DND-41 (cell line): ENCODE measurements around the gene CAMK2A.
A peak's percentile ranks its signal among the peaks of the same experiment; 100 is the strongest.

Experiments used
- ATAC-seq: fragments of 200-7000 bp; cut with Tn5 transposase; 3 replicates; pipeline ENCODE4 v1.9.1; 2021; ENCODE audit warnings: low read depth; ENCODE audit not compliant: insufficient read depth
- DNase-seq: peaks from one replicate; pipeline ENCODE4 v3.0.0-alpha.2; 2020
- H2AFZ ChIP-seq: 2 replicates; pipeline ENCODE4 v1.6.0; 2012; ENCODE audit warnings: low read depth, low read length
- H3K27ac ChIP-seq: 2 replicates; pipeline ENCODE4 v1.5.1; 2012; ENCODE audit warnings: low read length, inconsistent platforms
- H3K27me3 ChIP-seq: fragments of 200-600 bp; sonication (generic); 2 replicates; pipeline ENCODE4 v1.6.0; 2012; ENCODE audit warnings: low read length, mild to moderate bottlenecking, inconsistent platforms; ENCODE audit not compliant: insufficient read depth, poor library complexity
- H3K36me3 ChIP-seq: 2 replicates; pipeline ENCODE4 v1.5.1; 2012; ENCODE audit warnings: low read length, inconsistent platforms; ENCODE audit not compliant: insufficient read depth
- H3K4me1 ChIP-seq: 2 replicates; pipeline ENCODE4 v1.5.1; 2012; ENCODE audit warnings: mild to moderate bottlenecking, low read length; ENCODE audit not compliant: insufficient read depth
- H3K4me2 ChIP-seq: 2 replicates; pipeline ENCODE4 v1.6.0; 2012; ENCODE audit warnings: mild to moderate bottlenecking, moderate library complexity, low read length, inconsistent platforms; ENCODE audit not compliant: insufficient read depth
- H3K4me3 ChIP-seq, 2 experiments: fragments of 200-600 bp in 1 of 2; shearing (Covaris generic) in 1 of 2; 2 replicates each; pipeline ENCODE4 v1.5.1; 2012 to 2016; ENCODE audit warnings: inconsistent platforms in 2 of 2, low read length in 2 of 2, mild to moderate bottlenecking in 2 of 2, low read depth in 1 of 2, moderate library complexity in 1 of 2
- H3K79me2 ChIP-seq: 2 replicates; pipeline ENCODE4 v1.6.0; 2012; ENCODE audit warnings: low read length, inconsistent platforms; ENCODE audit not compliant: insufficient read depth
- H3K9ac ChIP-seq: 2 replicates; pipeline ENCODE4 v1.6.0; 2012; ENCODE audit warnings: low read depth, mild to moderate bottlenecking, inconsistent platforms, low read length, moderate library complexity
- H3K9me3 ChIP-seq: 2 replicates; pipeline ENCODE4 v1.5.1; 2012; ENCODE audit warnings: low read length, moderate library complexity, mild to moderate bottlenecking, inconsistent platforms; ENCODE audit not compliant: insufficient read depth, severe bottlenecking
- H4K20me1 ChIP-seq: 2 replicates; pipeline ENCODE4 v1.6.0; 2012; ENCODE audit warnings: low read length; ENCODE audit not compliant: insufficient read depth
- CTCF ChIP-seq: IDR thresholded peaks from 2 replicates; pipeline ENCODE4 v1.5.1; 2012; ENCODE audit warnings: borderline replicate concordance, low read length, moderate library complexity, mild to moderate bottlenecking; ENCODE audit not compliant: poor library complexity, severe bottlenecking; ENCODE audit errors: extremely low read depth
- EZH2 ChIP-seq: IDR thresholded peaks from 3 replicates; pipeline ENCODE4 v1.6.1; 2012; ENCODE audit warnings: borderline replicate concordance, low read depth, mild to moderate bottlenecking, moderate library complexity, low read length, inconsistent platforms; ENCODE audit not compliant: severe bottlenecking

CAMK2A gene

GRCh38 chr5:150209099-150209635 lies 80.4 kb downstream of the CAMK2A start:
- Histone ChIP-seq H3K27me3 (peaks cover 11% of the 10 kb centered on the region), H3K9me3 (no peaks in the 10 kb centered on the region), H4K20me1 (no peaks in the 10 kb centered on the region), H3K4me3 (no peak overlapping the region), H3K27ac (no peak overlapping the region), H3K9ac (no peak overlapping the region), H3K36me3 (no peaks in the 10 kb centered on the region), H2AFZ (no peak overlapping the region), H3K4me1 (no peaks in the 10 kb centered on the region), H3K4me2 (no peak overlapping the region), H3K79me2 (no peaks in the 10 kb centered on the region)
- ATAC-seq (no peak; the same call in 2 of the 3 replicates), DNase-seq (peak; percentile 27)
- TF ChIP-seq EZH2 (no peak), CTCF (no peak)

DNA sequence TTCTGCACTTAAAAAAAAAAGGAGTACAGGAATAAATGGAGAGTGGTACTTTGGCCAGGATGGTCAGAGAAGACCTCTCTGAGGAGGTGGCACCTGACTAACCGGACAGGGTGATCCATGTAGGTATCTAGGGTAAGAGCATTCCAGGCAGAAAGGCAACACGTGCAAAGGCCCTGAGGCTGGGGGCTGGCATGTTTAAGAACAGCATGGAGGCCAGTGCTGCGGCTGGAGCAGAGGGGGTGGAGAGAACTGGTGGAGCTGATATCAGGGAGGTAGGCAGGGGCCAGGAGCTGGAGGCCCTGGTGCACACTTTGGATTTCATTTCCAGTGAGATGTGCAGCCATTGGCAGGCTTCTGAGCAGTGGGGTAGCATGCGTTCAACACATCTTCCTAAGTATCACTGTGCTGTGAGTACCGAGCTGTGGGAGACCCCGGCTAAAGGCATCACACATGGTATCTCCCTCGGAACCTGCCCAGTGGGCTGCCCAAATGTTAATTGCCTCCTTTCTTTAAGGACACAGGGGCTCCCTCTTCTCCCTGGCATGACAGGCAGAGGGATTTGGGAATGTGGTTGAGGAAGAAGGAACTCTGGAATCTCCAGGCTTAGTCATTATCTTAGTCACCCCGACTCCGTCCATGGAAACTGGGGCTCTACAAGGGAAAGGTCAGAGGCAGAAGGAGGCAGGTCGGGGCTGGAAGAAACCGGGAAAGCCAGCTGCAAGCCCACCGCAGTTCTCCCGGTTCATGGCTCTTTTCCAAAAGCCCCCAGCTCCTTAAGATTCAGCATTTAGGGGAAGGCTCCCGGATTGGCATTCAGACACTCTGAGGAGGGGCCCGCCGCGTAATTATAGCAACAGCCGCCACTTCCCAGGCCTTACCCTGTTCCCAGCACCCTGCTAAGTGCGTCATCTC lies 81.1 kb downstream of the CAMK2A start:
- no peak for TF ChIP-seq CTCF
- no peak for TF ChIP-seq EZH2
- DNase-seq (no peak), ATAC-seq (no peak)
- no peak overlapping the region for H3K4me2 ChIP-seq
- no peaks in the 10 kb centered on the region for H4K20me1 ChIP-seq
- no peaks in the 10 kb centered on the region for H3K79me2 ChIP-seq
- H3K4me3 ChIP-seq: no peak overlapping the region
- peaks cover 5% of the 10 kb centered on the region for H3K27me3 ChIP-seq
- H2AFZ ChIP-seq: no peak overlapping the region
- H3K9ac ChIP-seq: no peak overlapping the region
- no peaks in the 10 kb centered on the region for H3K4me1 ChIP-seq
- no peaks in the 10 kb centered on the region for H3K36me3 ChIP-seq
- H3K9me3 ChIP-seq: no peaks in the 10 kb centered on the region
- no peak overlapping the region for H3K27ac ChIP-seq

GRCh38 chr5:150206779-150207115 lies 82.8 kb downstream of the CAMK2A start:
- no peaks in the 10 kb centered on the region for H3K4me1 ChIP-seq
- no peak overlapping the region for H2AFZ ChIP-seq
- H4K20me1 ChIP-seq: no peaks in the 10 kb centered on the region; the same call in 1 of the 2 replicates
- no peak overlapping the region for H3K4me3 ChIP-seq
- no peak for DNase-seq
- no peaks in the 10 kb centered on the region for H3K9me3 ChIP-seq
- H3K9ac ChIP-seq: no peak overlapping the region
- no peaks in the 10 kb centered on the region for H3K79me2 ChIP-seq
- H3K27me3 ChIP-seq: no peaks in the 10 kb centered on the region
- no peak overlapping the region for H3K27ac ChIP-seq
- H3K4me2 ChIP-seq: no peak overlapping the region
- H3K36me3 ChIP-seq: no peaks in the 10 kb centered on the region
- no peak for TF ChIP-seq EZH2
- ATAC-seq: no peak

GRCh38 chr5:150206098-150206778 lies 83.3 kb downstream of the CAMK2A start:
- TF ChIP-seq EZH2 (no peak), CTCF (no peak)
- DNase-seq (peak; percentile 56), ATAC-seq (peak; percentile 87)
- H3K9ac ChIP-seq: no peak overlapping the region
- no peaks in the 10 kb centered on the region; the same call in 1 of the 2 replicates for H4K20me1 ChIP-seq
- H3K9me3 ChIP-seq: no peaks in the 10 kb centered on the region
- no peaks in the 10 kb centered on the region for H3K27me3 ChIP-seq
- H3K4me3 ChIP-seq: no peak overlapping the region
- H3K79me2 ChIP-seq: no peaks in the 10 kb centered on the region
- no peaks in the 10 kb centered on the region for H3K36me3 ChIP-seq
- H3K4me2 ChIP-seq: no peak overlapping the region
- H3K27ac ChIP-seq: no peak overlapping the region
- H3K4me1 ChIP-seq: no peaks in the 10 kb centered on the region
- H2AFZ ChIP-seq: no peak overlapping the region
